ENCODE results near the gene FIBCD1. TPM values are rescaled to one million over a fixed set of nuclear protein-coding genes. Genes with fewer than 3 reads are reported as not detected.

The FIBCD1 gene
- total and polyA plus RNA-seq, 9 of the 15 experiments (the other 6 are each of a cell fraction or from before 2014, with no cell fraction given) = 0.53 to 1.2 (median 0.95) TPM; not detected in 4

GRCh38 chr9:130877300-130877699 lies 61.7 kb downstream of the FIBCD1 start:
- no peaks in the 10 kb centered on the region for H3K9me3 ChIP-seq (replicated peaks; ENCODE audit: control insufficient read depth, insufficient read depth, low read depth, low read length)
- TF ChIP-seq IRF1 (CRISPR knock-in tag; IDR thresholded peaks at IDR 0.05; ENCODE audit: borderline replicate concordance) (no peak), MTA3 (IDR thresholded peaks at IDR 0.05; ENCODE audit: borderline replicate concordance) (no peak), FOS (IDR thresholded peaks at IDR 0.05; ENCODE audit: extremely low read depth, insufficient read length) (no peak), THRB (CRISPR knock-in tag; conservative IDR thresholded peaks at IDR 0.05) (no peak), TFAM (CRISPR knock-in tag; conservative IDR thresholded peaks at IDR 0.05) (no peak), ZNF165 (CRISPR knock-in tag; IDR thresholded peaks at IDR 0.05; ENCODE audit: borderline replicate concordance) (no peak)
- CTCF ChIA-PET (ENCODE audit: low intra/inter-chr PET ratio) = no interaction called here
- no peak overlapping the region for H2AFZ ChIP-seq (ENCODE audit: low read depth, low read length)
- WGBS (ENCODE audit: insufficient coverage, low coverage, missing lambda C conversion rate) = 91% methylated on average over 6 of the region's 6 CpGs
- H3K27ac ChIP-seq (ENCODE audit: extremely low read depth, low read depth, low read length) = no peak overlapping the region
- no peaks in the 10 kb centered on the region for H3K4me1 ChIP-seq (replicated peaks in 1 of 2; ENCODE audit: control insufficient read depth in 2 of 2, insufficient read depth in 2 of 2, low read length in 2 of 2)
- H3K79me2 ChIP-seq (ENCODE audit: control insufficient read depth, insufficient read depth, low read length) = no peaks in the 10 kb centered on the region
- in situ Hi-C loops (cut with MboI) (no loop called here), intact Hi-C loops (cut with micrococcal nuclease) (no loop called here)
- no TSS peak for BruUV-seq (replicated peaks)
- POLR2A ChIA-PET = interaction anchor here (0.8 to 5.3 kb wide), 12 partner anchors 9 to 109 kb away, joined by 3 to 57 read pairs (median 6); no protein-coding TSS in a partner anchor
- H3K36me3 ChIP-seq (ENCODE audit: control insufficient read depth, insufficient read depth, low read length) = peaks cover 81% of the 10 kb centered on the region
- H3K4me2 ChIP-seq (ENCODE audit: insufficient read depth, low read length) = no peak overlapping the region
- no peaks in the 10 kb centered on the region for H3K27me3 ChIP-seq (ENCODE audit: control insufficient read depth in 2 of 2, insufficient read depth in 2 of 2, low read length in 2 of 2)
- no peak overlapping the region for H3K9ac ChIP-seq (ENCODE audit: insufficient read depth in 1 of 2, low read depth in 2 of 2, low read length in 2 of 2)
- ATAC-seq (no peak), FAIRE-seq (no peak), DNase-seq (ENCODE audit: extremely low read depth in 1 of 4, low spot score in 3 of 4) (peak in 2 of 4 experiments; percentile 61 to 65)
- H3K9me1 ChIP-seq (ENCODE audit: control insufficient read depth, insufficient read depth, low read length) = peaks cover 8% of the 10 kb centered on the region
- no peak overlapping the region for H3K4me3 ChIP-seq
- peaks cover 25% of the 10 kb centered on the region; the same call in 1 of the 2 replicates for H4K20me1 ChIP-seq (replicated peaks; ENCODE audit: control insufficient read depth, insufficient read depth, low read length)

Measured in K562 (cell line).